WTC11 (cell line): ENCODE results near the gene SCAF11.
"Not testable (repeated sequence)": the region's sequence is repeated elsewhere in the genome, so short reads cannot be mapped to it uniquely, and the experiment has no call there.

Experiments
- ATF3 ChIP-seq: sonication (generic); formaldehyde crosslinking; conservative IDR thresholded peaks from 2 replicates; pipeline ENCODE4 v1.8.1; 2022; ENCODE audit warnings: mild to moderate bottlenecking, missing genetic modification reagents
- CTCF ChIP-seq: fragments of 200-600 bp; IDR thresholded peaks from 2 replicates; pipeline ENCODE4 v1.8.0; 2022; ENCODE audit warnings: antibody characterized with exemption
- FOXP1 ChIP-seq: sonication (generic); formaldehyde crosslinking; IDR thresholded peaks from 2 replicates; pipeline ENCODE4 v1.8.0; 2022; ENCODE audit warnings: missing genetic modification reagents, mild to moderate bottlenecking, moderate library complexity, borderline replicate concordance
- ZNF121 ChIP-seq: sonication (generic); formaldehyde crosslinking; IDR thresholded peaks from 2 replicates; pipeline ENCODE4 v1.8.0; 2023; ENCODE audit warnings: missing genetic modification reagents

GRCh38 chr12:46018712-46019111 is 28.3 kb upstream of the SCAF11 start:
- not testable (repeated sequence) for TF ChIP-seq ATF3 (CRISPR knock-in tag); FOXP1 (CRISPR knock-in tag); CTCF; ZNF121
